Prostate gland (tissue), 2 donors: ENCODE results near the gene PRMT7. TPM values are rescaled to one million over a fixed set of nuclear protein-coding genes. Genes with fewer than 3 reads are reported as not detected.

Source experiments
- DNase-seq: peaks from one replicate; pipeline ENCODE4 v3.0.0-alpha.2; 2019; ENCODE audit warnings: low spot score
- H3K27ac ChIP-seq, 2 donors: fragments of 200-600 bp; sonication (generic); 2 replicates each; pipeline ENCODE4 v1.5.1; 2017 to 2019
- H3K27me3 ChIP-seq: fragments of 200-600 bp; sonication (generic); replicated peaks from 2 replicates; pipeline ENCODE4 v1.5.1; 2019; ENCODE audit not compliant: insufficient read depth
- H3K36me3 ChIP-seq, 2 donors: fragments of 200-600 bp; sonication (generic); 1 replicate in 1 of 2; 2 replicates in 1 of 2; pipeline versions ENCODE4 v1.5.1 to v1.8.1; 2017 to 2019
- H3K4me1 ChIP-seq: fragments of 200-600 bp; sonication (generic); replicated peaks from 2 replicates; pipeline ENCODE4 v1.5.1; 2019
- H3K4me3 ChIP-seq, 2 donors: fragments of 200-600 bp; sonication (generic); 2 replicates each; pipeline ENCODE4 v1.5.1; 2017 to 2019
- H3K9me3 ChIP-seq: fragments of 200-600 bp; sonication (generic); 2 replicates; pipeline ENCODE4 v1.5.1; 2017
- POLR2A ChIP-seq: fragments of 450-650 bp; IDR thresholded peaks from one replicate; pipeline ENCODE4 v1.6.1; 2016; ENCODE audit warnings: antibody characterized with exemption, mild to moderate bottlenecking
- POLR2AphosphoS5 ChIP-seq: sonication (generic); formaldehyde crosslinking; IDR thresholded peaks from one replicate; pipeline ENCODE4 v1.6.1; 2017; ENCODE audit warnings: antibody characterized with exemption
- WGBS: methylation state at CpG from one replicate; pipeline ENCODE4 v1.1.5; 2018; 5-methylcytosine and 5-hydroxymethylcytosine counted together
- intact Hi-C: fragments of 100-400 bp; cut with DNase I; formaldehyde crosslinking; loops from one replicate; pipeline ENCODE4 v1.14.2; 2022
- total RNA-seq, 2 donors: library from RNA; depleted of rRNA; stranded (reverse); fragments of >200 nt; gene quantifications; one replicate each; pipeline ENCODE4 v1.1.0, GENCODE V29; 2016
- TF ChIP-seq, protein P1 (sequence below), 4 experiments: fragments of 200-600 bp in 2 of 4; fragments of 450-650 bp in 2 of 4; sonication (generic) in 2 of 4; IDR thresholded peaks; 1 replicate in 3 of 4; 2 replicates in 1 of 4; pipeline ENCODE4 v1.5.1; 2016 to 2019; ENCODE audit warnings: antibody characterized with exemption in 4 of 4, mild to moderate bottlenecking in 2 of 4, moderate library complexity in 2 of 4

Gene PRMT7
- total RNA-seq, 2 donors from 2014 or later = 45.2 to 77.9 TPM

DNA sequence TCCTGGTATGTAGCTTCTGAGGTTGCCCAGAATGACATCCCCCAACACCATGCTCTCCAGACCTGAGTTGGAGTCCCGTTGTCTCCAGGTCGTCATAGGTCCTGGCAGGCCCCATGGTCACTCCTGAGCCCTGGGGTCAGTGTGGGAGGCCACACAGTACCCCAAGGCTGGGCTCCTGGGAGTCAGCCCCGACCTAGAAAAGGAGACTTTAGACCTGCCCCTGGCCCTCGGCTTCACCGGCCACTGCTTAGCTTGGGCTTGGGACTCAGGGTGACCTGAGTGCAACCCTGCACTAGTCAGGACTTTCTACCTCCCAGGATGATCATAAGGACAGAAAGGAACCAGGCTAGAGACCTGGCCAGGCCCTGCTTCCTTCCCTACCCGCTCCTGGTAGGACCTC is 65.8 kb downstream of the PRMT7 start:
- no peak for DNase-seq
- WGBS = 94% methylated on average over 6 of the region's 6 CpGs
- Histone ChIP-seq H3K4me1 (peaks cover 2% of the 10 kb centered on the region), H3K36me3 (no peaks in the 10 kb centered on the region), H3K9me3 (no peaks in the 10 kb centered on the region), H3K4me3 (no peak overlapping the region), H3K27ac (no peak overlapping the region), H3K27me3 (no peaks in the 10 kb centered on the region)
- intact Hi-C loops = no loop called here
- TF ChIP-seq, protein P1, sequence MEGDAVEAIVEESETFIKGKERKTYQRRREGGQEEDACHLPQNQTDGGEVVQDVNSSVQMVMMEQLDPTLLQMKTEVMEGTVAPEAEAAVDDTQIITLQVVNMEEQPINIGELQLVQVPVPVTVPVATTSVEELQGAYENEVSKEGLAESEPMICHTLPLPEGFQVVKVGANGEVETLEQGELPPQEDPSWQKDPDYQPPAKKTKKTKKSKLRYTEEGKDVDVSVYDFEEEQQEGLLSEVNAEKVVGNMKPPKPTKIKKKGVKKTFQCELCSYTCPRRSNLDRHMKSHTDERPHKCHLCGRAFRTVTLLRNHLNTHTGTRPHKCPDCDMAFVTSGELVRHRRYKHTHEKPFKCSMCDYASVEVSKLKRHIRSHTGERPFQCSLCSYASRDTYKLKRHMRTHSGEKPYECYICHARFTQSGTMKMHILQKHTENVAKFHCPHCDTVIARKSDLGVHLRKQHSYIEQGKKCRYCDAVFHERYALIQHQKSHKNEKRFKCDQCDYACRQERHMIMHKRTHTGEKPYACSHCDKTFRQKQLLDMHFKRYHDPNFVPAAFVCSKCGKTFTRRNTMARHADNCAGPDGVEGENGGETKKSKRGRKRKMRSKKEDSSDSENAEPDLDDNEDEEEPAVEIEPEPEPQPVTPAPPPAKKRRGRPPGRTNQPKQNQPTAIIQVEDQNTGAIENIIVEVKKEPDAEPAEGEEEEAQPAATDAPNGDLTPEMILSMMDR (IDR thresholded peaks at IDR 0.05) = no peak
- TF ChIP-seq POLR2AphosphoS5 = no peak
- no peak for TF ChIP-seq POLR2A

DNA sequence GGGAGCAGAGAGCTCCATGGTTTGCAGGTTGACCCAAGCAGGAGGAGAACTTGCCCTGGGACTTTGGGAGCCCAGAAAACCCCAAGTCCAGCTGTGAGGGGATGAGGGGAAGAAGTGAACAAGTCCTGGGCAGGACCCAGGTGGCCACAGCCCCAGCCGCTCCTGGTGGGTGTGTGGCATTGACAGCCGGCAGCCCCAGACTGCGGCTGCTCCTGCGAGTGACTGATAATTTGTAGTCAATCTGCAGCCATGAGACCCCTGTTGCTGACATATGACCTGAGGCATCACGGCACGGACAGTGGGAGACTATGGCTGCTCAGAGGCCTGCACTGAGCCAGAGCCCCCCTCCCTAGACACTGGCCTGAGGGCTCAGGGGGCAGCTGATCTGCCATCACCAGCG is 66.4 kb downstream of the PRMT7 start:
- intact Hi-C loops = no loop called here
- DNase-seq = no peak
- Histone ChIP-seq H3K27ac (no peak overlapping the region), H3K9me3 (no peaks in the 10 kb centered on the region), H3K4me3 (no peak overlapping the region), H3K27me3 (no peaks in the 10 kb centered on the region), H3K36me3 (no peaks in the 10 kb centered on the region), H3K4me1 (peaks cover 2% of the 10 kb centered on the region)
- 96% methylated on average over 7 of the region's 7 CpGs for WGBS
- no peak for TF ChIP-seq POLR2A
- no peak for TF ChIP-seq POLR2AphosphoS5
- TF ChIP-seq, protein P1 (IDR thresholded peaks at IDR 0.05) = no peak

GRCh38 chr16:68377667-68378393 is 67.0 kb downstream of the PRMT7 start:
- H3K4me3 ChIP-seq = no peak overlapping the region
- no peaks in the 10 kb centered on the region for H3K36me3 ChIP-seq
- DNase-seq = peak; percentile 40
- H3K27me3 ChIP-seq = no peaks in the 10 kb centered on the region
- H3K4me1 ChIP-seq = peaks cover 2% of the 10 kb centered on the region
- H3K27ac ChIP-seq = no peak overlapping the region
- intact Hi-C loops = no loop called here
- peak; percentile 22 for TF ChIP-seq POLR2AphosphoS5
- TF ChIP-seq POLR2A = no peak
- TF ChIP-seq, protein P1 (IDR thresholded peaks at IDR 0.05) = no peak
- WGBS = 52% methylated on average over 11 of the region's 11 CpGs
- no peaks in the 10 kb centered on the region for H3K9me3 ChIP-seq

- Histone ChIP-seq H3K4me3 (no peak overlapping the region), H3K36me3 (no peaks in the 10 kb centered on the region)
- intact Hi-C loops = no loop called here
These were observed 67.9 kb downstream of the PRMT7 start for GRCh38 chr16:68378436-68379415.

More at GRCh38 chr16:68378436-68379415, 67.9 kb downstream of the PRMT7 start:
- Histone ChIP-seq H3K9me3 (no peaks in the 10 kb centered on the region), H3K27ac (no peak overlapping the region), H3K27me3 (no peaks in the 10 kb centered on the region), H3K4me1 (peaks cover 2% of the 10 kb centered on the region)
- WGBS = 88% methylated on average over 12 of the region's 13 CpGs
- no peak for DNase-seq
- TF ChIP-seq POLR2AphosphoS5 = no peak
- TF ChIP-seq POLR2A = no peak
- TF ChIP-seq, protein P1 (IDR thresholded peaks at IDR 0.05) = no peak
